ENCODE data around the gene MEG3. TPM values are rescaled to one million over a fixed set of nuclear protein-coding genes. Genes with fewer than 3 reads are reported as not detected.

MEG3 gene
- total and polyA plus RNA-seq, 9 of the 15 experiments (the other 6 are each of a cell fraction or from before 2014, with no cell fraction given), result 0.10 to 5.3 (median 1.0) TPM; not detected in 1

- no peak overlapping the region for H3K4me2 ChIP-seq (ENCODE audit: insufficient read depth, low read length)
- H2AFZ ChIP-seq (ENCODE audit: low read depth, low read length), result no peak overlapping the region
- H3K36me3 ChIP-seq (ENCODE audit: control insufficient read depth, insufficient read depth, low read length), result no peaks in the 10 kb centered on the region
- no peak for DNase-seq (ENCODE audit: extremely low read depth in 1 of 4, low spot score in 3 of 4)
- no peaks in the 10 kb centered on the region for H4K20me1 ChIP-seq (replicated peaks; ENCODE audit: control insufficient read depth, insufficient read depth, low read length)
- no peaks in the 10 kb centered on the region for H3K79me2 ChIP-seq (ENCODE audit: control insufficient read depth, insufficient read depth, low read length)
- no peak for ATAC-seq
- H3K27ac ChIP-seq (ENCODE audit: extremely low read depth, low read depth, low read length), result no peak overlapping the region
- CTCF ChIA-PET (ENCODE audit: low intra/inter-chr PET ratio), result no interaction called here
- H3K9me1 ChIP-seq (ENCODE audit: control insufficient read depth, insufficient read depth, low read length), result no peaks in the 10 kb centered on the region
- peaks cover 0 to 21% of the 10 kb centered on the region in 2 experiments; a peak in 3 of 5 replicates for H3K4me1 ChIP-seq (replicated peaks in 1 of 2; ENCODE audit: control insufficient read depth in 2 of 2, insufficient read depth in 2 of 2, low read length in 2 of 2)
- H3K9me3 ChIP-seq (replicated peaks; ENCODE audit: control insufficient read depth, insufficient read depth, low read depth, low read length), result no peaks in the 10 kb centered on the region
- no peaks in the 10 kb centered on the region for H3K27me3 ChIP-seq (ENCODE audit: control insufficient read depth in 2 of 2, insufficient read depth in 2 of 2, low read length in 2 of 2)
- H3K9ac ChIP-seq (ENCODE audit: insufficient read depth in 1 of 2, low read depth in 2 of 2, low read length in 2 of 2), result no peak overlapping the region
- no TSS peak for BruUV-seq (replicated peaks)
- POLR2A ChIA-PET, result no interaction called here
- no peak overlapping the region for H3K4me3 ChIP-seq
- in situ Hi-C loops (cut with MboI), result loop anchor here (10.0 kb wide), 1 partner anchor 181 kb away; no protein-coding TSS in a partner anchor
- intact Hi-C loops (cut with micrococcal nuclease), result no loop called here
- WGBS (ENCODE audit: insufficient coverage, low coverage, missing lambda C conversion rate), result 55% methylated on average over 14 of the region's 17 CpGs
- no peak for FAIRE-seq
- no peak for TF ChIP-seq ZNF398 (CRISPR knock-in tag; IDR thresholded peaks at IDR 0.05)
- TF ChIP-seq ETV6 (IDR thresholded peaks at IDR 0.05; ENCODE audit: borderline replicate concordance in 1 of 2, low read depth in 2 of 2, low read length in 1 of 2), result no peak
- TF ChIP-seq ETV6 (CRISPR knock-in tag; IDR thresholded peaks at IDR 0.05; ENCODE audit: borderline replicate concordance), result no peak
- TF ChIP-seq CEBPB (tag; IDR thresholded peaks at IDR 0.05), result no peak
- TF ChIP-seq NCOA1 (IDR thresholded peaks at IDR 0.05; ENCODE audit: low read depth), result no peak
- no peak for TF ChIP-seq SRSF1 (IDR thresholded peaks at IDR 0.05; ENCODE audit: low read depth, low read length)
- TF ChIP-seq THAP7 (CRISPR knock-in tag; IDR thresholded peaks at IDR 0.05), result no peak
- TF ChIP-seq ATF7 (IDR thresholded peaks at IDR 0.05), result no peak
- TF ChIP-seq, protein P1, sequence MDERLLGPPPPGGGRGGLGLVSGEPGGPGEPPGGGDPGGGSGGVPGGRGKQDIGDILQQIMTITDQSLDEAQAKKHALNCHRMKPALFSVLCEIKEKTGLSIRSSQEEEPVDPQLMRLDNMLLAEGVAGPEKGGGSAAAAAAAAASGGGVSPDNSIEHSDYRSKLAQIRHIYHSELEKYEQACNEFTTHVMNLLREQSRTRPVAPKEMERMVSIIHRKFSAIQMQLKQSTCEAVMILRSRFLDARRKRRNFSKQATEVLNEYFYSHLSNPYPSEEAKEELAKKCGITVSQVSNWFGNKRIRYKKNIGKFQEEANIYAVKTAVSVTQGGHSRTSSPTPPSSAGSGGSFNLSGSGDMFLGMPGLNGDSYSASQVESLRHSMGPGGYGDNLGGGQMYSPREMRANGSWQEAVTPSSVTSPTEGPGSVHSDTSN (CRISPR knock-in tag; IDR thresholded peaks at IDR 0.05; ENCODE audit: low read depth), result no peak
- TF ChIP-seq, protein P1 (tag; conservative IDR thresholded peaks at IDR 0.05; ENCODE audit: low read depth), result no peak
- TF ChIP-seq SRF (CRISPR knock-in tag; IDR thresholded peaks at IDR 0.05), result no peak
- no peak for TF ChIP-seq RNF219 (CRISPR knock-in tag; IDR thresholded peaks at IDR 0.05)
- no peak for TF ChIP-seq GTF2A2 (tag; IDR thresholded peaks at IDR 0.05)
- no peak for TF ChIP-seq NBN (IDR thresholded peaks at IDR 0.05; ENCODE audit: low read depth)
Measured at GRCh38 chr14:100845341-100845740, 19.4 kb downstream of the MEG3 start.

Data from K562 (cell line).